MCF 10A (cell line): Measurements from ENCODE around the gene LYSMD3. TPM values are rescaled to one million over a fixed set of nuclear protein-coding genes. Genes with fewer than 3 reads are reported as not detected.
"Not testable (repeated sequence)": the region's sequence is repeated elsewhere in the genome, so short reads cannot be mapped to it uniquely, and the experiment has no call there.

Experiments used
- Bru-seq: library from RNA; stranded (reverse); fragments of 400-500 nt; gene quantifications from one replicate; lab custom pipeline; 2021; lab: Mats Ljungman, UMichigan
- BruChase-seq, 2 experiments: library from RNA; stranded (reverse); fragments of 400-500 nt; gene quantifications; one replicate each; lab custom pipeline; 2021; lab: Mats Ljungman, UMichigan
- BruUV-seq: library from RNA; stranded (reverse); fragments of 400-500 nt; replicated peaks from 2 replicates; lab custom pipeline; 2021; lab: Mats Ljungman, UMichigan
- CTCF ChIA-PET: fragments of 300-600 bp; sonication (Branson Sonifier 250); formaldehyde crosslinking; extraction: SDS; loops from one replicate; lab custom pipeline; 2021; ENCODE audit warnings: antibody characterized with exemption, inconsistent platforms; lab: Yijun Ruan, JAX
- POLR2A ChIA-PET: fragments of 300-600, 350-650 bp; sonication (Branson Sonifier 250); formaldehyde crosslinking; extraction: SDS; loops from one replicate; lab custom pipeline; 2020; ENCODE audit warnings: antibody characterized with exemption, inconsistent platforms; lab: Yijun Ruan, JAX
- DNase-seq: peaks from one replicate; pipeline ENCODE4 v3.0.0-alpha.2; 2018; ENCODE audit not compliant: unreplicated experiment
- H3K27ac Mint-ChIP-seq: one replicate; pipeline ENCODE4 v1.8.0; 2022; ENCODE audit warnings: mild to moderate bottlenecking, low read depth, mixed read lengths; ENCODE audit not compliant: unreplicated experiment
- H3K27me3 Mint-ChIP-seq: one replicate; pipeline ENCODE4 v1.8.0; 2022; ENCODE audit warnings: mixed read lengths; ENCODE audit not compliant: insufficient read depth, unreplicated experiment
- H3K36me3 Mint-ChIP-seq: one replicate; pipeline ENCODE4 v1.8.0; 2022; ENCODE audit warnings: mild to moderate bottlenecking, moderate library complexity, mixed read lengths; ENCODE audit not compliant: insufficient read depth, unreplicated experiment
- H3K4me1 Mint-ChIP-seq: one replicate; pipeline ENCODE4 v1.8.0; 2022; ENCODE audit warnings: mixed read lengths; ENCODE audit not compliant: insufficient read depth, unreplicated experiment
- H3K4me3 Mint-ChIP-seq: one replicate; pipeline ENCODE4 v1.8.0; 2022; ENCODE audit warnings: mild to moderate bottlenecking, moderate library complexity, mixed read lengths; ENCODE audit not compliant: unreplicated experiment
- H3K9me3 Mint-ChIP-seq: one replicate; pipeline ENCODE4 v1.8.0; 2022; ENCODE audit warnings: mixed read lengths; ENCODE audit not compliant: unreplicated experiment
- intact Hi-C: fragments of 100-400 bp; cut with micrococcal nuclease; formaldehyde crosslinking; loops from 2 replicates; pipeline ENCODE4 v1.14.1; 2022
- long read RNA-seq: library from polyadenylated mRNA; stranded (forward); transcript quantifications from one replicate; pipeline ENCODE4 v2.0.0, GENCODE V29; 2022
- total RNA-seq: library from RNA; stranded (reverse); gene quantifications from 2 replicates; pipeline ENCODE4 v1.2.3, GENCODE V29; 2022
- TF ChIP-seq, protein P1 (sequence below): fragments of 200-600 bp; IDR thresholded peaks from one replicate; pipeline ENCODE4 v1.8.0; 2022; ENCODE audit warnings: antibody characterized with exemption, mild to moderate bottlenecking; ENCODE audit not compliant: unreplicated experiment

The LYSMD3 gene
- total RNA-seq (25.6 and 27.4 TPM in 2 replicates), Bru-seq, nascent RNA (percentile 92 among the genes with signal in this experiment), BruChase-seq, experiment 1, labeled RNA remaining after a 6-hour chase (percentile 92 among the genes with signal in this experiment), BruChase-seq, experiment 2, labeled RNA remaining after a 2-hour chase (percentile 99 among the genes with signal in this experiment)
- long read RNA-seq, full-length matches to known transcripts, result 88 of 102 reads
- long read RNA-seq, partial matches to known transcripts, result 1 of 102 reads
- long read RNA-seq, other reads (novel, unspliced or antisense), result 13 of 102 reads

DNA sequence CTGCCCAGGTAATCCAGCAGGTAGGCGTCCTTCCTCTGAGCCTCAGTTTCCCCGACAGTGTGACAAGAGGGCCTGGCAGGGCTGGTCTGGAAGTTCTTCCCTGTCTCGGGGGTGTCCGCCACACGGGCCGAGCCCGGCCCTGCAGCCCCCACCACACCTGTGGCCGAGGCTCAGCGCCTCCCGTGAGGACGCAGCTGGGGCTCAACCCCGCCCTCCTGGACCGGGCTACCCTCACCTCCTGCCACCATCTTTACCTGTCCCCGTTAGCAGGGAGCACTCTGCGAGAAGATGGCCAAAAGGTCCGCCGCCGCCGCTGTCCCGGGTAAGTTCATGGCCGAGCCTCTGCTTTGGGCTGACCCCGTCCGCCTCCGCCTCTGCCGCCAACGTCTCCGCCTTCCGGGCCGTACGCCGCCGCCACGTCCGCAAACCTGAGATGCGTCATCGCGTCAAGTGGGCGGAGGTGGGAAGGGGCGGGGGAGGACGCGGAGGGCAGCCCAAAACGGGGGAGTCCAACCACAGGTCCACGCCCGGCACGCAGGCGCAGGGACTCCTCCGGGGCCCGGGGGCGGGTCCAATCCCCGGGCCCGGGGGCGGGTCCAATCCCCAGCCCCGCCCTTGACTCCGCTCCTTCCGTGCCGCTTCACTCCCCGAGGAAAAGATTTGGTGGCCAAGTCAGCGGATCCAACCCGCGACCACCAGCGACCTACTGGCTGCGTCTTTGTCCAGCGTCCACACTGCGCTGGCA lies at the start of gene LYSMD3:
Gene LYSMD3 (minus strand): TSS at position 391 of the 745 bp plus-strand sequence. CDS start 4,295 bp downstream, outside the sequence.
- H3K9me3 Mint-ChIP-seq, result no peaks in the 10 kb centered on the region
- intact Hi-C loops, result loop anchor here (1.0 kb wide), 1 partner anchor 55 kb away; the partner anchor contains the start of genes MBLAC2 and POLR3G
- peak; percentile 96 for DNase-seq
- ChIA-PET POLR2A (interaction anchor here (0.6 to 3.7 kb wide), 15 partner anchors 9 to 886 kb away, joined by 3 to 122 read pairs (median 8); partner anchors contain the start of genes CETN3, MBLAC2 and POLR3G), CTCF (interaction anchor here (0.6 to 3.8 kb wide), 32 partner anchors 8 to 1804 kb away, joined by 3 to 79 read pairs (median 4); partner anchors contain the start of genes CETN3, MBLAC2 and POLR3G)
- peaks cover 21% of the 10 kb centered on the region for H3K4me1 Mint-ChIP-seq
- peak within 1 kb of the TSS; percentile 95 for H3K4me3 Mint-ChIP-seq
- H3K36me3 Mint-ChIP-seq, result peaks cover 15% of the 10 kb centered on the region
- BruUV-seq, result no TSS peak
- TF ChIP-seq, protein P1, sequence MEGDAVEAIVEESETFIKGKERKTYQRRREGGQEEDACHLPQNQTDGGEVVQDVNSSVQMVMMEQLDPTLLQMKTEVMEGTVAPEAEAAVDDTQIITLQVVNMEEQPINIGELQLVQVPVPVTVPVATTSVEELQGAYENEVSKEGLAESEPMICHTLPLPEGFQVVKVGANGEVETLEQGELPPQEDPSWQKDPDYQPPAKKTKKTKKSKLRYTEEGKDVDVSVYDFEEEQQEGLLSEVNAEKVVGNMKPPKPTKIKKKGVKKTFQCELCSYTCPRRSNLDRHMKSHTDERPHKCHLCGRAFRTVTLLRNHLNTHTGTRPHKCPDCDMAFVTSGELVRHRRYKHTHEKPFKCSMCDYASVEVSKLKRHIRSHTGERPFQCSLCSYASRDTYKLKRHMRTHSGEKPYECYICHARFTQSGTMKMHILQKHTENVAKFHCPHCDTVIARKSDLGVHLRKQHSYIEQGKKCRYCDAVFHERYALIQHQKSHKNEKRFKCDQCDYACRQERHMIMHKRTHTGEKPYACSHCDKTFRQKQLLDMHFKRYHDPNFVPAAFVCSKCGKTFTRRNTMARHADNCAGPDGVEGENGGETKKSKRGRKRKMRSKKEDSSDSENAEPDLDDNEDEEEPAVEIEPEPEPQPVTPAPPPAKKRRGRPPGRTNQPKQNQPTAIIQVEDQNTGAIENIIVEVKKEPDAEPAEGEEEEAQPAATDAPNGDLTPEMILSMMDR, result no peak
- H3K27ac Mint-ChIP-seq, result peak within 1 kb of the TSS; percentile 77
- H3K27me3 Mint-ChIP-seq, result peaks cover 33% of the 10 kb centered on the region

DNA sequence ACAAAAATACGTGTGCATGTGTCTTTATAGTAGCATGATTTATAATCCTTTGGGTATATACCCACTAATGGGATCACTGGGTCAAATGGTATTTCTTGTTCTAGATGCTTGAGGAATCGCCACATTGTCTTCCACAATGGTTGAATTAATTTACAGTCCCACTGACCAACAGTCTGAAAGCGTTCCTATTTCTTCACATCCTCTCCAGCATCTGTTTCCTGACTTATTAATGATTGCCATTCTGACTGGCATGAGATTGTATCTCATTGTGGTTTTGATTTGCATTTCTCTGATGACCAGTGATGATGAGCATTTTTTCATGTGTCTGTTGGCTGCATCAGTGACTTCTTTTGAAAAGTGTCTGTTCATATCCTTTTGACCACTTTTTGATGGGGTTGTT lies 47.2 kb upstream of the LYSMD3 start:
- H3K4me3 Mint-ChIP-seq, POLR2A ChIA-PET, CTCF ChIA-PET, intact Hi-C loops, H3K36me3 Mint-ChIP-seq, DNase-seq, H3K27ac Mint-ChIP-seq, BruUV-seq, H3K4me1 Mint-ChIP-seq: not testable (repeated sequence)
- Mint-ChIP-seq H3K9me3 (peaks cover 20% of the 10 kb centered on the region), H3K27me3 (peaks cover 50% of the 10 kb centered on the region)

DNA sequence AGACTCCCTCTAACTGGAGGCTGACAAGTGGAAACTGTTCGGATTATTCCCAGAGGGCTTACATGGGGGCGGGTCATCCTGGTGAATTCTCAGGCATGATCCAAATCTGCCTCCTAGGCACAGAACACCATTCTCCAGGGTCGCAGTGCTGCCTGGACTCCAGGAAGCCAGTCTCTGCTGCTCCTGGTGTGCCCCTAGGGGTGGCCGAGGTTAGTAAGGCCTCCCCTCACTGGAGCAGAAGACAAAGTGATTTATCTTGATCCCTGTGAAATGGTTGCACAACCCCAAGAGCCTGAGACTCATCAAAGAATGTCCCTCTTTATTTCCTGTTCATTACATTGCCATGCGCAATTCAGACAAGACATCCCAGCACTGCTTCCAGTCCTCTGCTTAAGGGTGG lies 46.3 kb upstream of the LYSMD3 start:
- Mint-ChIP-seq H3K36me3 (no peaks in the 10 kb centered on the region), H3K4me3 (no peak overlapping the region), H3K27me3 (peaks cover 48% of the 10 kb centered on the region), H3K27ac (no peak overlapping the region), H3K9me3 (peaks cover 15% of the 10 kb centered on the region), H3K4me1 (no peaks in the 10 kb centered on the region)
- intact Hi-C loops, result no loop called here
- ChIA-PET CTCF (interaction anchor here (0.5 kb wide), 1 partner anchor 1210 kb away, joined by 5 read pairs; no protein-coding TSS in a partner anchor), POLR2A (no interaction called here)
- TF ChIP-seq, protein P1, result no peak
- no TSS peak for BruUV-seq
- no peak for DNase-seq

DNA sequence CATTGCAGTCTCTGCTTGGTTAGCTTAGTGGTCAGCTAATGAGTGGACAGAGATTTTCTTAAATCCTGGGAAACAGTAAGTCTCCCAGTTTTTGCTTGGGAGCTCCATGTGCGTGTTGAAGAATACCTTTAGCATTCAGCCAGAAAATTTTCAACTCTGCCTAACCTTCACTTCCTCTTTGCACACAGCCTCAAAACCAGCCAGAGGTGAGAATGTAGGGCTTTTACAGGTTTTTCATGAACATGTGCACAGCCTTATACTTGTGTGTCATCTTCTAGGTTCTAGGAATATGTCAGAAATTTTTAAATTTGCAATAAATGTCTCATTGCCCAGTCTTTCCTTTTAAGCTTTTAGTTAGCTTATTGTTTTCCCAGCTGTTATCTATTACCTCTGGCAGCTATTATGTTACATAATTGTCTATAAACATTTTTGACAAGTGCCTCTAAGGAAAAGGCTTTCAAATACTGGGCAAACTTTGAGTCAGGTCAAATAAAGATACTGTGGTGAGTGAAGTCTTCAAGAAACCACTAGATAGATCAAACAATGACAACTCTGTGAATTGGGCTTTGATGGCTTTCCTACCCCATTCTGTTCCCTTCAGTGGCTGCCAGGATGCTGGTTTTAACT lies 41.9 kb upstream of the LYSMD3 start:
- ChIA-PET POLR2A (no interaction called here), CTCF (no interaction called here)
- H3K27ac Mint-ChIP-seq, result no peak overlapping the region
- H3K27me3 Mint-ChIP-seq, result peaks cover 62% of the 10 kb centered on the region
- BruUV-seq, result no TSS peak
- H3K4me1 Mint-ChIP-seq, result no peaks in the 10 kb centered on the region
- DNase-seq, result no peak
- no peak overlapping the region for H3K4me3 Mint-ChIP-seq
- H3K36me3 Mint-ChIP-seq, result no peaks in the 10 kb centered on the region
- TF ChIP-seq, protein P1, result no peak
- intact Hi-C loops, result no loop called here
- no peaks in the 10 kb centered on the region for H3K9me3 Mint-ChIP-seq
